Right ventricle myocardium superior (tissue), 1 donor: ENCODE data around the gene PAFAH1B2. TPM values are rescaled to one million over a fixed set of nuclear protein-coding genes. Genes with fewer than 3 reads are reported as not detected.
A peak's percentile ranks its signal among the peaks of the same experiment; 100 is the strongest.

Experiments used
- ATAC-seq: fragments of 200-7000 bp; cut with Tn5 transposase; one replicate; pipeline ENCODE4 v1.9.1; 2020; ENCODE audit warnings: mild to moderate bottlenecking; ENCODE audit not compliant: poor library complexity
- DNase-seq: peaks from one replicate; pipeline ENCODE4 v3.0.0-alpha.2; 2020
- intact Hi-C: fragments of 100-400 bp; cut with DNase I; formaldehyde crosslinking; loops from one replicate; pipeline ENCODE4 v1.11.2; 2022
- total RNA-seq: library from RNA; stranded (reverse); fragmentation: NEBNext Ultra II Directional; extraction: Animal tissue kit (Norgen Biotek cat#: 25700); gene quantifications from one replicate; pipeline ENCODE4 v1.2.1, GENCODE V29; 2021
- donor health status: DM: no; HTN: yes; CAD: no; lungs with severe emphysema.

The PAFAH1B2 gene
- total RNA-seq, 1 donor from 2014 or later = 42.6 TPM

DNA sequence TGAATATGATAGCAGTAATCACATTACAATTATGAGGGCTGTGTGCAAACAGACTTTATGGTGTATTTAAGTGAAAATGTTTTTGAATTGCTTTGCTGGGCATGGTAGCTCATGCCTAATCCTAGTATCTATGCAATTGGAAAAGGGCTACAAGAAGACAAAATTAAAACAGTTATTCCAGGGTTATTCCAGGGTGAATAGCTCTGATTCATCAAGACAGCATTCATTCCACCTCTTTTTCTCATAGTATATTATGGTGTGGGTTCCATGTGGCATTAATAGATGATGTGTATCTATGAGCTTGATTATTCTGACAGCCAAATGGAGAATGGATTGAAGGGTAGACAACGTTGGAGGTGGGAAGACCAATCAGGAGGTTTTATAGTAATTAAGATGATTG, 22.4 kb downstream of the PAFAH1B2 start:
- no peak for ATAC-seq
- intact Hi-C loops = no loop called here
- no peak for DNase-seq

GRCh38 chr11:117169736-117170135, 25.6 kb downstream of the PAFAH1B2 start:
- intact Hi-C loops = no loop called here
- no peak for ATAC-seq
- DNase-seq = no peak

DNA sequence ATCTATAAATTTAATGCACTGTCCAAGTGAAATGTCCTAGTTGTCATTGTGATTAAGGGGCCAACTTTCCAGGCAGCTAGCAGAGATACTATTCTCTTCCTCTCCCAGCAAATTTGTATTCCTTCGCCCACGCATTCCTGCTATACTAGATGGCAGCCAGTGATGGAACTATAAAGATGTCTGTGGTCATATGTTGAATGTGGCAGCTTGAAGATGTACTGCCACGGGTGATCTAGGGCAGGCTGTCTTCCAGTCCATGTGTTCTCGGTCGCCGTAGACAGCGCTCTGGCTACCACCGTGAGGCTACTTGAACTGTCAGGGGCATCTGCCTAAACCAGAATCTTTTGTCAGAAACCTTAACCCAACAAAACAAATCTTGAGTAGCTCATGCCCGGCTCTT, 26.1 kb downstream of the PAFAH1B2 start:
- intact Hi-C loops = no loop called here
- ATAC-seq (no peak), DNase-seq (no peak)

DNA sequence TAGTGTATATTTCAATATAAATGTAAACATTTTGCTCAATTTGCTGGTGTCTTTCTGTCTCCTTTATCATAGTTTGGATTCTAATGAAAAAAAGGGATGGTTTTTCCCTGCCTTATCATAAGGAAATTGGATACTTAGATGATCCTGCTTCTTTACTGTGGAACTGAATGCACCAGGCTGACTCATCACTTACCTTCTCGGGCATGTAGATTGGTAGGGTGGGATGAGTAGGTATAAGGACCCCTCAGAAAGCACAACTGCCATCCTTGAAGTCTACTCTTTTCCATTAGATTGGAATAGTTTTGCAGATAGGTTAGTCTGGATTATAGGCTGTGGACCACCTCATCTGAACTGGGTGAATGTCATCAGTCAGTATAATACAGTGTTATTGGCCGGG, 26.9 kb downstream of the PAFAH1B2 start:
- DNase-seq (no peak), ATAC-seq (no peak)
- intact Hi-C loops = no loop called here

GRCh38 chr11:117171404-117172061, 27.4 kb downstream of the PAFAH1B2 start:
- intact Hi-C loops = no loop called here
- ATAC-seq (peak; percentile 38), DNase-seq (no peak)

- DNase-seq (no peak), ATAC-seq (peak; percentile 21)
- intact Hi-C loops = no loop called here
Observed at GRCh38 chr11:117172724-117173421, 28.8 kb downstream of the PAFAH1B2 start.

- ATAC-seq (no peak), DNase-seq (no peak)
- intact Hi-C loops = no loop called here
Observed at GRCh38 chr11:117175104-117175503, 31.0 kb downstream of the PAFAH1B2 start.

DNA sequence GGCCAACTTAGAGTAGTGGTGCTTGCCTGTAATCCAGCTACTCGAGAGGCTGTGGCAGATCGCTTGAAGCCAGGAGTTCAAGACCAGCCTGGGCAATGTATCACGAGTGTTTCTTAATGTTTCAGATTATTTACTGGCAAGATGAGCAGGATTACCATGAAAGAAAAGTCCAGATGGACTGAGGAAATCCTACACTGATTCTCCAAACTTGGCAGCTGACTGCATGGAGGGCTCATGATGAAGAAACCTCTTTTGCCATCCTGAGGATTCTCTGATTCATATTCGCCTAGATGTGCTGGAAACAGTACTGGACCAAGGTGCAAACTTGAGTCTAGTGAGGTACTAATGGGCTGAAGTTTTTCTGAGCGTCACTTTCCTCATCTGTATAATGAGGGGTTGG, 31.7 kb downstream of the PAFAH1B2 start:
- ATAC-seq (no peak), DNase-seq (no peak)
- intact Hi-C loops = no loop called here

DNA sequence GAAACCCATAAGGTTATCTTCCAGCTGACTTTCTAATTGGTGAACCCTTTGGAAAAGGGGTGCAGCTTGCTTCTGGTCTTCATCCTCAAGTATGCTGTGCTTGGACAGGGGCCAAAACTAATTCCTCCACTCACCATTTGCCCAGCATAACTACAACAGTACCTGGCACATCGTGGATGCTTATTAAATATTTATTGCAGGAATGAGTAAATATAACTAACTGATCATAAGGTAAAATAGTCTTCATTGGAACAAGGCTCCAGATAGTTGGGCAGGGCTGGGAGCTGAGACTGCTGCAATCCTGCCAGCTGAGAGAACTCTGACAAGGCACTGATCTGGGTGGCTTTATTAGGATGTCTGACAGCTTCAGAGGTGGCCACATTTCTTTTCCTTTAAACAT, 32.1 kb downstream of the PAFAH1B2 start:
- ATAC-seq (no peak), DNase-seq (no peak)
- intact Hi-C loops = no loop called here

GRCh38 chr11:117177534-117178209, 33.6 kb downstream of the PAFAH1B2 start:
- intact Hi-C loops = no loop called here
- ATAC-seq (no peak), DNase-seq (no peak)

DNA sequence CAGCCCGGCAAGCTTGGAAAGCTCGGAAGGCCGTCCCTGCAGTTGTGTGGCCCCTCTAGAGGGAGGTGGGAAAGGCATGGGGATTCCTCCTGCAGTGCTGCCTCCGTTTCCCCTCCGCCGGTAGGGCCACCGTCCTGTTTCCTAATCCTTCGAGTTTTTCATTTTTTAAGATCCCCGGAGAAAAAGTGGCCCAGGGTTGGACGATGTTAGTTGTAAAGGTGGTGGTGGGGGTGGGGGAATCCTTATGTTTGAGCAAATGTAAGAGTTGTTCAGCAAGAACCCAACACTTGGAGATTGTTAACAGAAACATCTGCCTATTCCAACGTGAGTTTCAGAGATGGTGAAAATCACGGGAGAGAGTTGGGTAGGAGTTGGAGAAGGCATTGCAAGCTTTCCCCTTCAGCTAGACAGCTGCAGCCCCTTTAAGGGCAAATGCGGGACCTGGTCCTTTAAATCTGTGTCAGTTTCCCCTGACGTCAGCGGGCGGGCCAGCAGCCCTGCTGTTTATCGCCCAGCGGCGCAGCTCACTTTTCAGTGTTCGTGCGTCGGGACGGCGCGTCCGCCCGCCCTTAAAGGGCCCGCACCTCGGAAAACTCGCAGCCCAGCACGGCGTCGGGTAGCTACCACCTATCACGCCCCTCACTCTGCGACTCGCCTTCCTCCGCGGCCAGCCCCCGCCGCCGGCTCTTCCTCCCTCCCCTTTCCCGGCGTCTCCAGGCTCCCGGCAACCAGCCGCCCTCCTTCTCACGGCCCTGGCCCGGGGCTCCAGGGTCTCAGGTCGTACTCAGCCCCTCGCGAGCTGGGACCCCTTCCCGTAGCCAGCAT, 34.3 kb downstream of the PAFAH1B2 start, which contains the start of gene SIDT2:
SIDT2 (plus strand) TSS at position 534 of the 825 bp plus-strand sequence. CDS start 521 bp downstream, outside the sequence.
- DNase-seq (peak; percentile 97), ATAC-seq (peak; percentile 96)
- intact Hi-C loops = no loop called here

GRCh38 chr11:117179048-117179999, 35.2 kb downstream of the PAFAH1B2 start:
- intact Hi-C loops = no loop called here
- ATAC-seq = peak; percentile 59
- peak; percentile 69 for DNase-seq

GRCh38 chr11:117180020-117180419, 35.9 kb downstream of the PAFAH1B2 start:
- DNase-seq (no peak), ATAC-seq (no peak)
- intact Hi-C loops = loop anchor here (5.0 kb wide), 1 partner anchor 42 kb away; no protein-coding TSS in a partner anchor

DNA sequence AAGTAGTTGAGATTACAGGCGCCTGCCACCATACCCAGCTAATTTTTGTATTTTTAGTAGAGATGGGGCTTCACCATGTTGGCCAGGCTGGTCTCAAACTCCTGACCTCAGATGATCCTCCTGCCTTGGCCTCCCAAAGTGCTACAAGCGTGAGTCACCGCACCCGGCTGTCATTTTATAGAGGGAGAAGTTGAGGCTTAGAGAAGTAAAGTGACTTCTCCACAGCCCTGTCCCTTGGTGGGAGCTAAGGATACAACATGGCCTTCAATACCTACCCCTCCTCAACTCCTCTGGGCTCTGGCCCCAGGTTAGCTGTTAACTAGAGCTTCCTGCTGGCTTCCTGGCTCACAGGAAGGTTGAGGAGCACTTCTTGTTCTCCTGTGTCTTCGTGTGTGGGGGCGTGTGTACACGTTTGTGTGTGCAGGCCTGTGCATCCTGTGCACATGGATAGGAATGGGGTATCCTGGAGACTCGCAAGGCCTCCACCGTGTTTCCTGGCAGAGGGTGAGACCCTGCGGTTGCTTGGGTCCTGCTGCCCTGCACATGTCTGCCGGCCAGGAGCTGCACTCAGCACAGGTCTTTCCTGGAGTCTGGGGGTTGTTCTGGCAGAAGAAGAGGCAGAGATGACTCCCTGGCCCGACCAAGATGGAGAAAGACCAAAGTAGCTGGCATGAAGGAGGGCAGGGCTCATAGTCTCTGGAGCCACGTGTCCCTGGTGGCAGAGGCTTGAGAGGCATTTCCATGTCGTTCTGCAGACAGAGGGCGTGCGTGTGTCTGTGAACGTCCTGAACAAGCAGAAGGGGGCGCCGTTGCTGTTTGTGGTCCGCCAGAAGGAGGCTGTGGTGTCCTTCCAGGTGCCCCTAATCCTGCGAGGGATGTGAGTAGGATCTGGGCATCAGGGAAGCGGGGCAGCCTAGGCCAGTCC, 36.8 kb downstream of the PAFAH1B2 start:
- DNase-seq (peak; percentile 83), ATAC-seq (peak; percentile 10)
- intact Hi-C loops = loop anchor here (5.0 kb wide), 1 partner anchor 41 kb away; no protein-coding TSS in a partner anchor

DNA sequence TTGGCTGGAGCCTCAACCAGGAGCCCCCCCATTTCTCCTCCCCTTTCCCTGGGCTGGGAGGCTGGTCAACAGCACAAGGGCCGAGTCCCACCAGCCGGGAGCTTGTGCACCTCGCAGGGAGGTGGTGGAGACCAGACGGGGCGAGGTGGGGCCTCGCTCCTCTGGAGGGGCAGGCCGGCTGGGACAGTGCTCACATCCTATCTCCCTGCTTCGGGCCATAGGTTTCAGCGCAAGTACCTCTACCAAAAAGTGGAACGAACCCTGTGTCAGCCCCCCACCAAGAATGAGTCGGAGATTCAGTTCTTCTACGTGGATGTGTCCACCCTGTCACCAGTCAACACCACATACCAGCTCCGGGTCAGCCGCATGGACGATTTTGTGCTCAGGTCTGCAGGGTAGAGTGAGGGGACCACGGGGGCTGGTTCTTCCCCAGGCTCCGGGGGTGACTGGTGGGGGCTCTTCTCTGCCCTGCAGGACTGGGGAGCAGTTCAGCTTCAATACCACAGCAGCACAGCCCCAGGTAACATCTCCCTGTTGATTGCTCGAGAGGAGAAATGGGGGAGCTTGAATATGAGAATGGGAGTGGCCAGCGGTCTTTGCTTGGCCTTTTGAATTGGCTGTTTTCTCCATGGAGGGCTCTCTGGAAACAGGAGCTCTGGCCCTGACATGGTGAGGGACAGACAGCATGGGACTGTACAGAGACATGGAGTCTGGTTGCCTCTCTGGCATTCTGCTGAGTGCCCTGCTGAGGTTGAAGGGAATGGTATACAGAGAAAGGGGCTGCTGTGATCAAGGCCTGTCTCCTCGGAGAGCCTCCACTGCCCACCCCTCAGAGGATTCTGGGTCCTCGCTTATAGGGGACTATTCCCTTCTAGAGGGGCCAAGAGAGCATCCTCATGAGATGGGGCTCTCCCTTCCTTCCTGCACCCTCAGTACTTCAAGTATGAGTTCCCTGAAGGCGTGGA, 37.8 kb downstream of the PAFAH1B2 start:
- intact Hi-C loops = loop anchor here (5.0 kb wide), 1 partner anchor 40 kb away; no protein-coding TSS in a partner anchor
- no peak for DNase-seq

DNA sequence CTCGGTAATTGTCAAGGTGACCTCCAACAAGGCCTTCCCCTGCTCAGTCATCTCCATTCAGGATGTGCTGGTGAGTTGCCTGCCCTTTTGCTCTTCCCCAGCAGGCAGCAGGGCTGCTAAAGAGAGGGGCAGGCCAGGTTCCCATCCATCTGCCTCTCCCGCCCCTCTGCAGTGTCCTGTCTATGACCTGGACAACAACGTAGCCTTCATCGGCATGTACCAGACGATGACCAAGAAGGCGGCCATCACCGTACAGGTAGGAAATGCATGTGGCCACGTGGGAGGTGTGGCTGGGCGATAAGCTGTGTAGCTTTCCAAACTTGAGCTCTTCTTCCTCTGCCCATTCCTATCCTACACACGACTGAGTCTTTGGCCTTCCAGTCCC, 38.5 kb downstream of the PAFAH1B2 start:
- ATAC-seq = no peak
- intact Hi-C loops = loop anchor here (5.0 kb wide), 1 partner anchor 40 kb away; no protein-coding TSS in a partner anchor
- no peak for DNase-seq

More for the DNA sequence above, 37.8 kb downstream of the PAFAH1B2 start:
- ATAC-seq = no peak
